ENCODE measurements around the gene C8B. TPM values are rescaled to one million over a fixed set of nuclear protein-coding genes. Genes with fewer than 3 reads are reported as not detected.

The C8B gene
- total and polyA plus RNA-seq, 2 donors: 0.19 TPM; not detected in 1

GRCh38 chr1:56965191-56965590 is 624 bp downstream of the C8B start:
- H3K27ac ChIP-seq (ENCODE audit: low read depth): no peak overlapping the region
- H3K4me1 ChIP-seq (ENCODE audit: insufficient read depth): no peaks in the 10 kb centered on the region
- no peak overlapping the region for H3K4me3 ChIP-seq (ENCODE audit: low read depth, low read length)
- no peak for DNase-seq (ENCODE audit: extremely low spot score)
- no peaks in the 10 kb centered on the region for H3K36me3 ChIP-seq (ENCODE audit: insufficient read depth)
- 73% methylated on average over 3 of the region's 3 CpGs for WGBS

GRCh38 chr1:56964349-56965017 is 1.3 kb downstream of the C8B start:
- Histone ChIP-seq H3K4me3 (ENCODE audit: low read depth, low read length) (no peak overlapping the region), H3K27ac (ENCODE audit: low read depth) (no peak overlapping the region), H3K4me1 (ENCODE audit: insufficient read depth) (no peaks in the 10 kb centered on the region), H3K36me3 (ENCODE audit: insufficient read depth) (no peaks in the 10 kb centered on the region)
- WGBS: 86% methylated on average over 9 of the region's 9 CpGs
- no peak for DNase-seq (ENCODE audit: extremely low spot score)

GRCh38 chr1:56963667-56964066 is 2.1 kb downstream of the C8B start:
- H3K4me1 ChIP-seq (ENCODE audit: insufficient read depth): no peaks in the 10 kb centered on the region
- WGBS: 92% methylated on average over 4 of the region's 4 CpGs
- no peak for DNase-seq (ENCODE audit: extremely low spot score)
- no peaks in the 10 kb centered on the region for H3K36me3 ChIP-seq (ENCODE audit: insufficient read depth)
- H3K27ac ChIP-seq (ENCODE audit: low read depth): no peak overlapping the region
- no peak overlapping the region for H3K4me3 ChIP-seq (ENCODE audit: low read depth, low read length)

- no peak overlapping the region for H3K4me3 ChIP-seq (ENCODE audit: low read depth, low read length)
- peaks cover 2% of the 10 kb centered on the region for H3K4me1 ChIP-seq (ENCODE audit: insufficient read depth)
- DNase-seq (ENCODE audit: extremely low spot score): no peak
- WGBS: 86% methylated on average over 10 of the region's 10 CpGs
- H3K36me3 ChIP-seq (ENCODE audit: insufficient read depth): no peaks in the 10 kb centered on the region
- H3K27ac ChIP-seq (ENCODE audit: low read depth): no peak overlapping the region
Measured at GRCh38 chr1:56961426-56961825, 4.4 kb downstream of the C8B start.

- H3K36me3 ChIP-seq (ENCODE audit: insufficient read depth): no peaks in the 10 kb centered on the region
- 37% methylated on average over 2 of the region's 2 CpGs for WGBS
- H3K4me3 ChIP-seq (ENCODE audit: low read depth, low read length): no peak overlapping the region
- H3K4me1 ChIP-seq (ENCODE audit: insufficient read depth): peaks cover 2% of the 10 kb centered on the region
- H3K27ac ChIP-seq (ENCODE audit: low read depth): no peak overlapping the region
- DNase-seq (ENCODE audit: extremely low spot score): peak; percentile 7
Measured at GRCh38 chr1:56958526-56958925, 7.3 kb downstream of the C8B start.

- Histone ChIP-seq H3K4me3 (ENCODE audit: low read depth, low read length) (no peak overlapping the region), H3K4me1 (ENCODE audit: insufficient read depth) (peaks cover 2% of the 10 kb centered on the region), H3K36me3 (ENCODE audit: insufficient read depth) (no peaks in the 10 kb centered on the region), H3K27ac (ENCODE audit: low read depth) (no peak overlapping the region)
- WGBS: 26% methylated on average over 3 of the region's 3 CpGs
- DNase-seq (ENCODE audit: extremely low spot score): peak; percentile 2
Measured at GRCh38 chr1:56957931-56958330, 7.9 kb downstream of the C8B start.

GRCh38 chr1:56954664-56955063 is 11.2 kb downstream of the C8B start:
- WGBS: 89% methylated on average over 1 of the region's 1 CpG
- no peak overlapping the region for H3K27ac ChIP-seq (ENCODE audit: low read depth)
- no peak overlapping the region for H3K4me3 ChIP-seq (ENCODE audit: low read depth, low read length)
- H3K36me3 ChIP-seq (ENCODE audit: insufficient read depth): no peaks in the 10 kb centered on the region
- DNase-seq (ENCODE audit: extremely low spot score): no peak
- peaks cover 2% of the 10 kb centered on the region for H3K4me1 ChIP-seq (ENCODE audit: insufficient read depth)

- 65% methylated on average over 5 of the region's 5 CpGs for WGBS
Measured at GRCh38 chr1:56953386-56953785, 12.4 kb downstream of the C8B start.

GRCh38 chr1:56952501-56952900 is 13.3 kb downstream of the C8B start:
- no peak overlapping the region for H3K4me3 ChIP-seq (ENCODE audit: low read depth, low read length)
- 81% methylated on average over 8 of the region's 8 CpGs for WGBS
- H3K27ac ChIP-seq (ENCODE audit: low read depth): no peak overlapping the region
- H3K4me1 ChIP-seq (ENCODE audit: insufficient read depth): no peaks in the 10 kb centered on the region
- no peak for DNase-seq (ENCODE audit: extremely low spot score)
- H3K36me3 ChIP-seq (ENCODE audit: insufficient read depth): no peaks in the 10 kb centered on the region

More at GRCh38 chr1:56953386-56953785, 12.4 kb downstream of the C8B start:
- no peak for DNase-seq (ENCODE audit: extremely low spot score)
- no peak overlapping the region for H3K27ac ChIP-seq (ENCODE audit: low read depth)
- no peak overlapping the region for H3K4me3 ChIP-seq (ENCODE audit: low read depth, low read length)
- H3K4me1 ChIP-seq (ENCODE audit: insufficient read depth): peaks cover 2% of the 10 kb centered on the region
- no peaks in the 10 kb centered on the region for H3K36me3 ChIP-seq (ENCODE audit: insufficient read depth)

GRCh38 chr1:56948403-56949023 is 17.3 kb downstream of the C8B start:
- Histone ChIP-seq H3K27ac (ENCODE audit: low read depth) (no peak overlapping the region), H3K36me3 (ENCODE audit: insufficient read depth) (no peaks in the 10 kb centered on the region), H3K4me1 (ENCODE audit: insufficient read depth) (no peaks in the 10 kb centered on the region), H3K4me3 (ENCODE audit: low read depth, low read length) (no peak overlapping the region)
- DNase-seq (ENCODE audit: extremely low spot score): no peak
- 70% methylated on average over 1 of the region's 1 CpG for WGBS

GRCh38 chr1:56940039-56940438 is 25.8 kb downstream of the C8B start:
- H3K36me3 ChIP-seq (ENCODE audit: insufficient read depth): no peaks in the 10 kb centered on the region
- H3K27ac ChIP-seq (ENCODE audit: low read depth): no peak overlapping the region
- WGBS: 0% methylated on average over 1 of the region's 1 CpG
- H3K4me3 ChIP-seq (ENCODE audit: low read depth, low read length): no peak overlapping the region
- no peak for DNase-seq (ENCODE audit: extremely low spot score)
- H3K4me1 ChIP-seq (ENCODE audit: insufficient read depth): no peaks in the 10 kb centered on the region

GRCh38 chr1:56939209-56939608 is 26.6 kb downstream of the C8B start:
- 87% methylated on average over 2 of the region's 2 CpGs for WGBS
- Histone ChIP-seq H3K4me3 (ENCODE audit: low read depth, low read length) (no peak overlapping the region), H3K36me3 (ENCODE audit: insufficient read depth) (no peaks in the 10 kb centered on the region), H3K27ac (ENCODE audit: low read depth) (no peak overlapping the region), H3K4me1 (ENCODE audit: insufficient read depth) (no peaks in the 10 kb centered on the region)
- DNase-seq (ENCODE audit: extremely low spot score): no peak

- 98% methylated on average over 2 of the region's 2 CpGs for WGBS
- Histone ChIP-seq H3K27ac (ENCODE audit: low read depth) (no peak overlapping the region), H3K36me3 (ENCODE audit: insufficient read depth) (no peaks in the 10 kb centered on the region), H3K4me1 (ENCODE audit: insufficient read depth) (no peaks in the 10 kb centered on the region), H3K4me3 (ENCODE audit: low read depth, low read length) (no peak overlapping the region)
- no peak for DNase-seq (ENCODE audit: extremely low spot score)
Measured at GRCh38 chr1:56938646-56939045, 27.2 kb downstream of the C8B start.

- Histone ChIP-seq H3K27ac (ENCODE audit: low read depth) (no peak overlapping the region), H3K4me1 (ENCODE audit: insufficient read depth) (no peaks in the 10 kb centered on the region), H3K4me3 (ENCODE audit: low read depth, low read length) (no peak overlapping the region), H3K36me3 (ENCODE audit: insufficient read depth) (no peaks in the 10 kb centered on the region)
- no peak for DNase-seq (ENCODE audit: extremely low spot score)
- WGBS: 12% methylated on average over 1 of the region's 1 CpG
Measured at GRCh38 chr1:56934430-56935060, 31.3 kb downstream of the C8B start.

All from urinary bladder (tissue), 4 donors.